Activated T-helper 2 cell treated with anti-CD3 and anti-CD28 coated beads, Interferon-gamma antibody, Interleukin-2, Interleukin-4, amounts not matched to agents 10 μg/mL and 5 μg/mL and 100 μg/mL, durations not matched to agents 14 hours and 24 hours and 36 hours (primary cell): ENCODE measurements around the gene SMG9. TPM values are rescaled to one million over a fixed set of nuclear protein-coding genes. Genes with fewer than 3 reads are reported as not detected.
"Not testable (repeated sequence)": the region's sequence is repeated elsewhere in the genome, so short reads cannot be mapped to it uniquely, and the experiment has no call there.

Experiments
- DNase-seq: peaks from one replicate; pipeline ENCODE4 v3.0.0; 2021; ENCODE audit warnings: low spot score
- H3K27ac Mint-ChIP-seq: one replicate; pipeline ENCODE4 v1.8.0; 2021; ENCODE audit warnings: mixed read lengths
- H3K27me3 Mint-ChIP-seq: one replicate; pipeline ENCODE4 v1.8.0; 2021; ENCODE audit warnings: low read depth, mixed read lengths
- H3K36me3 Mint-ChIP-seq: one replicate; pipeline ENCODE4 v1.8.0; 2021; ENCODE audit warnings: low read depth, mixed read lengths
- H3K4me1 Mint-ChIP-seq: one replicate; pipeline ENCODE4 v1.8.0; 2021; ENCODE audit warnings: low read depth, mixed read lengths
- H3K4me3 Mint-ChIP-seq: one replicate; pipeline ENCODE4 v1.8.0; 2021; ENCODE audit warnings: low read depth, mild to moderate bottlenecking, moderate library complexity, mixed read lengths
- H3K9me3 Mint-ChIP-seq: one replicate; pipeline ENCODE4 v1.8.0; 2021; ENCODE audit warnings: mixed read lengths
- intact Hi-C: fragments of 100-400 bp; cut with micrococcal nuclease; formaldehyde crosslinking; loops from one replicate; pipeline ENCODE4 v1.15.1; 2023
- total RNA-seq: library from RNA; stranded (reverse); gene quantifications from 2 replicates; pipeline ENCODE4 v1.2.3, GENCODE V29; 2022

SMG9 gene
- total RNA-seq, 1 donor from 2014 or later, result 69.1 TPM

GRCh38 chr19:43687660-43687997, 67.1 kb downstream of the SMG9 start:
- no peaks in the 10 kb centered on the region for H3K36me3 Mint-ChIP-seq
- intact Hi-C loops, result no loop called here
- no peak overlapping the region for H3K27ac Mint-ChIP-seq
- no peak for DNase-seq
- no peaks in the 10 kb centered on the region for H3K4me1 Mint-ChIP-seq
- no peak overlapping the region for H3K4me3 Mint-ChIP-seq
- H3K27me3 Mint-ChIP-seq, result no peaks in the 10 kb centered on the region
- peaks cover 22% of the 10 kb centered on the region for H3K9me3 Mint-ChIP-seq

- Mint-ChIP-seq H3K27ac (no peak overlapping the region), H3K27me3 (no peaks in the 10 kb centered on the region), H3K36me3 (no peaks in the 10 kb centered on the region), H3K4me1 (no peaks in the 10 kb centered on the region), H3K9me3 (no peaks in the 10 kb centered on the region), H3K4me3 (no peak overlapping the region)
- intact Hi-C loops, result no loop called here
- DNase-seq, result no peak
Observed at GRCh38 chr19:43684326-43684725, 70.4 kb downstream of the SMG9 start.

GRCh38 chr19:43683905-43684304, 70.9 kb downstream of the SMG9 start:
- no peaks in the 10 kb centered on the region for H3K27me3 Mint-ChIP-seq
- H3K9me3 Mint-ChIP-seq, result no peaks in the 10 kb centered on the region
- no peak overlapping the region for H3K27ac Mint-ChIP-seq
- H3K4me1 Mint-ChIP-seq, result no peaks in the 10 kb centered on the region
- no peak overlapping the region for H3K4me3 Mint-ChIP-seq
- DNase-seq, result no peak
- intact Hi-C loops, result no loop called here
- H3K36me3 Mint-ChIP-seq, result no peaks in the 10 kb centered on the region

GRCh38 chr19:43682824-43683661, 71.7 kb downstream of the SMG9 start:
- intact Hi-C loops, result no loop called here
- H3K27me3 Mint-ChIP-seq, result no peaks in the 10 kb centered on the region

GRCh38 chr19:43682269-43682668, 72.5 kb downstream of the SMG9 start:
- not testable (repeated sequence) for H3K4me1 Mint-ChIP-seq, DNase-seq, H3K9me3 Mint-ChIP-seq

More at GRCh38 chr19:43682824-43683661, 71.7 kb downstream of the SMG9 start:
- no peak overlapping the region for H3K4me3 Mint-ChIP-seq
- no peaks in the 10 kb centered on the region for H3K4me1 Mint-ChIP-seq
- H3K36me3 Mint-ChIP-seq, result no peaks in the 10 kb centered on the region
- no peak for DNase-seq
- H3K27ac Mint-ChIP-seq, result no peak overlapping the region
- H3K9me3 Mint-ChIP-seq, result no peaks in the 10 kb centered on the region

GRCh38 chr19:43681821-43682220, 72.9 kb downstream of the SMG9 start:
- Mint-ChIP-seq H3K4me3 (no peak overlapping the region), H3K36me3 (no peaks in the 10 kb centered on the region), H3K4me1 (no peaks in the 10 kb centered on the region), H3K27ac (no peak overlapping the region), H3K9me3 (no peaks in the 10 kb centered on the region), H3K27me3 (no peaks in the 10 kb centered on the region)
- DNase-seq, result no peak
- intact Hi-C loops, result no loop called here

More at GRCh38 chr19:43682269-43682668, 72.5 kb downstream of the SMG9 start:
- H3K4me3 Mint-ChIP-seq, H3K27me3 Mint-ChIP-seq, H3K27ac Mint-ChIP-seq, H3K36me3 Mint-ChIP-seq, intact Hi-C loops: not testable (repeated sequence)

- DNase-seq, result no peak
- H3K27me3 Mint-ChIP-seq, result no peaks in the 10 kb centered on the region
- intact Hi-C loops, result loop anchor here (5.0 kb wide), 1 partner anchor 39 kb away; the partner anchor contains the start of gene IRGC
- H3K4me1 Mint-ChIP-seq, result peaks cover 9% of the 10 kb centered on the region
- no peaks in the 10 kb centered on the region for H3K36me3 Mint-ChIP-seq
- H3K4me3 Mint-ChIP-seq, result no peak overlapping the region
- no peaks in the 10 kb centered on the region for H3K9me3 Mint-ChIP-seq
- no peak overlapping the region for H3K27ac Mint-ChIP-seq
Observed at GRCh38 chr19:43678512-43679261, 76.1 kb downstream of the SMG9 start.

Other genes starting within 250 kb of the SMG9 start
- 64.6 and 65.5 TPM in 2 replicates for gene ETHE1, start 227.8 kb downstream of the SMG9 start, total RNA-seq
- gene ZNF575, start 221.8 kb downstream of the SMG9 start, total RNA-seq, result 1.7 and 2.1 TPM in 2 replicates
- gene XRCC1, start 179.4 kb downstream of the SMG9 start, total RNA-seq, result 27.3 and 27.5 TPM in 2 replicates
- 9.0 and 9.1 TPM in 2 replicates for gene PINLYP, start 179.2 kb downstream of the SMG9 start, total RNA-seq
- gene IRGQ, start 158.8 kb downstream of the SMG9 start, total RNA-seq, result 27.8 and 32.7 TPM in 2 replicates
- gene ZNF576, start 158.4 kb downstream of the SMG9 start, total RNA-seq, result 14.5 and 14.8 TPM in 2 replicates
- 0.32 and 0.46 TPM in 2 replicates for gene SRRM5, start 142.9 kb downstream of the SMG9 start, total RNA-seq
- 17.7 and 19.1 TPM in 2 replicates for gene ZNF428, start 135.3 kb downstream of the SMG9 start, total RNA-seq
- gene CADM4, start 115.1 kb downstream of the SMG9 start, total RNA-seq, result 0.39 and 0.44 TPM in 2 replicates
- 19.9 and 21.2 TPM in 2 replicates for gene PLAUR, start 84.8 kb downstream of the SMG9 start, total RNA-seq
- gene IRGC, start 38.9 kb downstream of the SMG9 start, total RNA-seq, result not detected in 2 replicates
- 98.0 and 98.7 TPM in 2 replicates for gene KCNN4, start 26.0 kb upstream of the SMG9 start, total RNA-seq
- gene LYPD5, start 47.5 kb upstream of the SMG9 start, total RNA-seq, result 0.14 and 0.41 TPM in 2 replicates
- 3.6 and 4.6 TPM in 2 replicates for gene ZNF283, start 72.4 kb upstream of the SMG9 start, total RNA-seq
- gene ZNF404, start 129.0 kb upstream of the SMG9 start, total RNA-seq, result 0.53 and 1.7 TPM in 2 replicates
- 11.1 and 12.2 TPM in 2 replicates for gene ZNF45, start 180.3 kb upstream of the SMG9 start, total RNA-seq
- gene ZNF221, start 196.3 kb upstream of the SMG9 start, total RNA-seq, result 0.92 and 1.4 TPM in 2 replicates
- 4.7 and 5.5 TPM in 2 replicates for gene ZNF155, start 229.2 kb upstream of the SMG9 start, total RNA-seq
- gene ZNF230, start 248.0 kb upstream of the SMG9 start, total RNA-seq, result 3.8 and 4.5 TPM in 2 replicates